GM12801 (cell line): ENCODE data around the gene CDC42EP4.

Experiments used
- TF ChIP-seq, protein P1 (sequence below): IDR thresholded peaks from one replicate; pipeline ENCODE4 v1.5.1; 2011; ENCODE audit warnings: control low read depth; ENCODE audit not compliant: insufficient read length; ENCODE audit errors: extremely low read depth

The CDC42EP4 gene

DNA sequence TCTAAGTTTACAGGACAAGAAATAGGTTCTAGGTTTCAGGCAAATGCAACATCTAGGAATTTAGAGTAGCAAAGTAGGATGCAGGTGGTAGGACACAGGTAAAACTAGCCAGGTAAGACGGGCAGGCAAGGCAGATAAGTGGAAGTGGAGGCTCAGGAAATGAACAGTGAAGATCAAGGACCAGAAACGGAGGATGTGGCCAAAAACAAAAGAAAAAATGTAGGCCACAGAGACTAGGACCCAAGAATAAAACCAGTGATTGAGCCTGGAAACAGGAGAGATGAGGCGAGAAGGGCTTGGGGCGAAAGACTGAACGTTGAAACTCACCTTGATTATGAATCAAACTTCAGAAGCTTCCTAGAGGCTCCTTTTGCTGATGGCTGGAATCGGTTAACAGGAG lies 74.1 kb downstream of the CDC42EP4 start:
- TF ChIP-seq, protein P1, sequence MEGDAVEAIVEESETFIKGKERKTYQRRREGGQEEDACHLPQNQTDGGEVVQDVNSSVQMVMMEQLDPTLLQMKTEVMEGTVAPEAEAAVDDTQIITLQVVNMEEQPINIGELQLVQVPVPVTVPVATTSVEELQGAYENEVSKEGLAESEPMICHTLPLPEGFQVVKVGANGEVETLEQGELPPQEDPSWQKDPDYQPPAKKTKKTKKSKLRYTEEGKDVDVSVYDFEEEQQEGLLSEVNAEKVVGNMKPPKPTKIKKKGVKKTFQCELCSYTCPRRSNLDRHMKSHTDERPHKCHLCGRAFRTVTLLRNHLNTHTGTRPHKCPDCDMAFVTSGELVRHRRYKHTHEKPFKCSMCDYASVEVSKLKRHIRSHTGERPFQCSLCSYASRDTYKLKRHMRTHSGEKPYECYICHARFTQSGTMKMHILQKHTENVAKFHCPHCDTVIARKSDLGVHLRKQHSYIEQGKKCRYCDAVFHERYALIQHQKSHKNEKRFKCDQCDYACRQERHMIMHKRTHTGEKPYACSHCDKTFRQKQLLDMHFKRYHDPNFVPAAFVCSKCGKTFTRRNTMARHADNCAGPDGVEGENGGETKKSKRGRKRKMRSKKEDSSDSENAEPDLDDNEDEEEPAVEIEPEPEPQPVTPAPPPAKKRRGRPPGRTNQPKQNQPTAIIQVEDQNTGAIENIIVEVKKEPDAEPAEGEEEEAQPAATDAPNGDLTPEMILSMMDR, result no peak

DNA sequence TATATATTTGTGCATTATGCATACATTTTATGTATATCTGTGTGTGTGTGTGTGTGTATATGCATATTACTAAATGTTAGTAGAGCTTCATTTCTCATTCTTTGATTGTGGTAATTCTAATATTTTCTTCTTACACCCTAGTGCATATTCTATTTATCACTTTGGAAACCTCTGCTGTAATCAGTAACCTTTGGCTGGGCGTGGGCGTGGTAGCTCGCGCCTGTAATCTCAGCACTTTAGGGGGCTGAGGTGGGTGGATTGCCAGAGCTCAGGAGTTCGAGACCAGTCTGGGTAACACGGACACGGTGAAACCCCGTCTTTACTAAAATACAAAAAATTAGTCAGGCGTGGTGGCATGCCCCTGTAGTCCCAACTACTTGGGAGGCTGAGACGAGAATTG lies 77.1 kb downstream of the CDC42EP4 start:
- TF ChIP-seq, protein P1, result no peak
